Vagina (tissue), 2 donors: ENCODE measurements around the gene PDE4C.

Source experiments
- POLR2A ChIP-seq, 2 donors: fragments of 450-650 bp; IDR thresholded peaks; one replicate each; pipeline ENCODE4 v1.6.1; 2017; ENCODE audit warnings: antibody characterized with exemption in 2 of 2, mild to moderate bottlenecking in 2 of 2, moderate library complexity in 2 of 2
- POLR2AphosphoS5 ChIP-seq, 2 donors: sonication (generic); formaldehyde crosslinking; IDR thresholded peaks; one replicate each; pipeline ENCODE4 v1.9.0; 2017; ENCODE audit warnings: antibody characterized with exemption in 2 of 2, mild to moderate bottlenecking in 2 of 2, low read depth in 1 of 2; ENCODE audit not compliant: insufficient read depth in 1 of 2
- TF ChIP-seq, protein P1 (sequence below), 3 experiments: fragments of 450-650 bp in 2 of 3; fragments of 200-600 bp in 1 of 3; sonication (generic) in 1 of 3; IDR thresholded peaks; one replicate each; pipeline ENCODE4 v1.5.1; 2017 to 2019; ENCODE audit warnings: antibody characterized with exemption in 3 of 3, mild to moderate bottlenecking in 2 of 3, moderate library complexity in 2 of 3

DNA sequence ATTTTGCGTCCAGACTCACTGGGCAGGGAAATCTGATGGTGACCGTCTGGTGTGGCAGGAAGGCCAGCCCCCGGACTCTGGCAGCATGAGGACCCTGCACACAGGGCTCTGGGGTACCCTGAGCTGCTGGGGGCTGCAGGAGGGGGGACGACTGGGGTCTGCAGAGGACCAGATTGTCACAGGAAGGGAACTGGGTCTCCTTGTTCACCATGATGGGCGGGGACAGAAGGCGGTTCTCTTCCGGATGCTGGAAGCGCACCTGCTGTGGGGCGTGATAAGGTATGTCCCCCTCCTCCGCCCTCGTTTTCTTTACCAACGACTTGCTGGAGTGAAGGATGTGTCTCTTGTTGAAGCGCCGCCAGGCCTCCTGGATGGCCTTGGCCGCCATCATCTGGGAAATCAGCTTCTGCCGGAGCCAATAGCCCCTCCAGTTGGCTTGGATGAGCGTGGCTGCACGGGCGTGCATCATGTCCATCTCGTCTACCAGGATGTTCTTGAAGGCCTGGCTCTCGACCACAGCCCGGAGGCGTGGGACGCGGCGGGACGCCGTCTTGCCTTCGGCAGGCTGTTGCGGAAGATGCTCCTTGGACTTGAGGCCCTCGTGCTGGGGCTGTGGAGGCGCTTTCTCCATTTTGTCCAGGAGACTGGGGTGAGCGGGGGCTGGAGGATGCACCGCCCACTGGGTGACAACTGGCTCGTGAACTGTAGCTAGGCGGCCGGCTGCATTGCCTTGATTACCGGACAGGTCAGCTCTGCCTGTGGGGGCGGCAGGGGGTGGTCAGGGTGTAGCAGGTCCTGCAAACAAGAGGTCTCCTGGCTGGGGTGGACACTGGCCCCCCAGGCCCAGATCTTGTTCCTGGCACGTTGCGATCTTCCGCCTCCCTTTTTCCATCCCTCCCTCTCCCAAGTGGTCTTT, 40.8 kb upstream of the PDE4C start:
- TF ChIP-seq POLR2AphosphoS5 (IDR thresholded peaks at IDR 0.05; ENCODE audit: insufficient read depth in 1 of 2, low read depth in 1 of 2) (no peak), POLR2A (IDR thresholded peaks at IDR 0.05) (no peak)
- TF ChIP-seq, protein P1, sequence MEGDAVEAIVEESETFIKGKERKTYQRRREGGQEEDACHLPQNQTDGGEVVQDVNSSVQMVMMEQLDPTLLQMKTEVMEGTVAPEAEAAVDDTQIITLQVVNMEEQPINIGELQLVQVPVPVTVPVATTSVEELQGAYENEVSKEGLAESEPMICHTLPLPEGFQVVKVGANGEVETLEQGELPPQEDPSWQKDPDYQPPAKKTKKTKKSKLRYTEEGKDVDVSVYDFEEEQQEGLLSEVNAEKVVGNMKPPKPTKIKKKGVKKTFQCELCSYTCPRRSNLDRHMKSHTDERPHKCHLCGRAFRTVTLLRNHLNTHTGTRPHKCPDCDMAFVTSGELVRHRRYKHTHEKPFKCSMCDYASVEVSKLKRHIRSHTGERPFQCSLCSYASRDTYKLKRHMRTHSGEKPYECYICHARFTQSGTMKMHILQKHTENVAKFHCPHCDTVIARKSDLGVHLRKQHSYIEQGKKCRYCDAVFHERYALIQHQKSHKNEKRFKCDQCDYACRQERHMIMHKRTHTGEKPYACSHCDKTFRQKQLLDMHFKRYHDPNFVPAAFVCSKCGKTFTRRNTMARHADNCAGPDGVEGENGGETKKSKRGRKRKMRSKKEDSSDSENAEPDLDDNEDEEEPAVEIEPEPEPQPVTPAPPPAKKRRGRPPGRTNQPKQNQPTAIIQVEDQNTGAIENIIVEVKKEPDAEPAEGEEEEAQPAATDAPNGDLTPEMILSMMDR (IDR thresholded peaks at IDR 0.05), result no peak
